T-helper 1 cell (primary cell): ENCODE measurements around the gene IGF2BP2.

Experiments
- DNase-seq, 5 donors: peaks; one replicate each; pipeline ENCODE4 v3.0.0-alpha.2; 2012 to 2020

Gene IGF2BP2

DNA sequence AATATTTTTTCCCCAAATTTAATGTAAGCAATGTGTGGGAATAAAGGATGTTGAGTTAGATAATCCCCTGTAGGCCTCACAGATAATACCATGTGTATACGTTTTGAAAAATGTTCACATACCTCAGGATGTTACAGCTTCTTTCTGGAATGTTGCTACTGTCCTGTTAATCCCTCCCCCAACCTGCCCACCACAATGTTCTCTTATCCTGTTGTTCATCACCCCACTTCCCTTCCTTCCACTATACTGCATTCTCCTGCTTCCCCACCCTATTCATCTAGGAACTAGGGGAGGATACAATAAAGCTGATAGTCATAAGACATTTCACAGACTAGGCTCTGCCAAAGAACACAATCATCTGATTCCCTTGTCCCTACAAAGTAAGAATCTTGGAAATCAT, 92.1 kb downstream of the IGF2BP2 start:
- DNase-seq, result no peak

DNA sequence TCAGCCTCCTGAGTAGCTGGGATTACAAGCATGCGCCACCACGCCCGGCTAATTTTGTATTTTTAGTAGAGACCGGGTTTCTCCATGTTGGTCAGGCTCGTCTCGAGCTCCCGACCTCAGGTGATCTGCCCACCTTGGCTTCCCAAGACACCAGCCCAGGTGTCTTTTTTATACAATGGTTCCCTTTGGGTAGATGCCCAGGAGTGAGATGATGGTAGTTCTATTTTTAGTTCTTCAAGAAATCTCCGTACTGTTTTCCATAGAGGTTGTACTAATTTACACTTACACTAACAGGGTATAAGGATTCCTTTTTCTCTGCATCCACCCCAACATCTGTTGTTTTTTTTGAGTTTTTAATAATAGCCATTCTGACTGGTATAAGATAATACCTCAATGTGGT, 94.3 kb downstream of the IGF2BP2 start:
- no peak for DNase-seq

GRCh38 chr3:185729337-185730055, 95.3 kb downstream of the IGF2BP2 start:
- peak in 1 of 5 donors; percentile 34 for DNase-seq

DNA sequence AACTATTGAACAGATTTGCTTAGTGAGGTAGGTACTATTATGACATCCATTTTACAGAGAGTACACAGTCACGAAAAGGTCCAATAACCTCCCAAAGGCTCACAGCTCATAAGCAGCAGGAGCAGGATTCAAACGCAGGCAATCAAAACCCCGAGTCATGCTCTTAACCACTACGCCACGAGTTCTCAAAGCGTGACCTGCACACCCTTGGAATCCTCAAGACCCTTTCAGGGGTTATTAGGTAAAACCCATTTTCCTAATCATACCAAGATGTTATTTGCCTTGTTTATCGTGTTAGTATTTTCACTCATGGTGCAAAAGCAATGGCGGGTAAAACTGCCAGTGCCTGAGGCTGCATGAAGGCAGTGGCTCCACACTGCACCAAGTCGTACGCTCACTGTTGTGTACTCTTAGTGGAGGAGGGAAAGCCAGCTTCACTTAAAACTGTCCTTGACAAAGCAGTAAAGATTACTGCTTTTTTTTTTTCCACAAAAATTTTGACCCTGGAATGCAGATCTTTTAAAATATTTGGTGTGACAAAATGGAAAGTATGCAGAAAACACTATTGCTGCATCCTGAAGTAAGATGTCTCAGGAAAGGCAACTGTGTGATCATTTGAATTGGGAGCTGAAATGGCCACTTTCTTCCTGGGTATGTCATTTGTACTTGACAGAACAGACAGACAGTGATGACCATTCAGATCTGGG, 96.1 kb downstream of the IGF2BP2 start:
- DNase-seq, result no peak

GRCh38 chr3:185727873-185728272, 97.0 kb downstream of the IGF2BP2 start:
- no peak for DNase-seq

DNA sequence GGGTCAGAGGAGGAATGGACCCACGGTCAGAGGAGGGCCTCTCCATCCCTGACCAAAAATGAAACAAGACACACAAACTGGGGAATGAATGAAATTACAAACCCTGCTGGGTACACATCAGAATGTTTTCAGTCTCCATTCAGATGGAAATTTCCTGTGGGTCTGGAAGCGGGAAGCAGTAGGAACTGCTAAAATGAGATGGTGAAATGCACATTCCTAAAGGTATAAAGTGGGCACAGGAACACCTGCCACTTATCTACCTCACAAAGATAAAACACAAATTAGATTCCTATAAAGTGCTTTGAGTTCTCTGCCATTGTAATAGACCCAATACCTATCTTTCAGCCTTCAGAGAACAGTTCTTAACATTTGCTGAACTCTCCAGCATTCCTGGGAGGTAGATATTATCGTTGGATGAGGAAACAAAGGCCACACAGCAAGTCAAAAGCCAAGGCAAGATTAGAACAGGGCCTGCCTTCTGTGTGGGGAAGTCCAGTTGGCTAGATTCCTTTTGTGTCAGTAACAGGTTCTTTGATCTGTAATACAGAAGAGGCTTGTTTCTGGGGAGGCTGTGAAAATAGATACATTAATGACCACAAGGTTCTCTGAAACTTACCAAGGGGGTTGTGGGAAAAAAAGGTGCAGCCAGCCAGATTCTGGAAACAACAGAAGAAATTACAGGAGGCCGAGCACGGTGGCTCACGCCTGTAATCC, 98.4 kb downstream of the IGF2BP2 start:
- DNase-seq, result no peak

- no peak for DNase-seq
Measured at GRCh38 chr3:185724761-185725160, 100.1 kb downstream of the IGF2BP2 start.

DNA sequence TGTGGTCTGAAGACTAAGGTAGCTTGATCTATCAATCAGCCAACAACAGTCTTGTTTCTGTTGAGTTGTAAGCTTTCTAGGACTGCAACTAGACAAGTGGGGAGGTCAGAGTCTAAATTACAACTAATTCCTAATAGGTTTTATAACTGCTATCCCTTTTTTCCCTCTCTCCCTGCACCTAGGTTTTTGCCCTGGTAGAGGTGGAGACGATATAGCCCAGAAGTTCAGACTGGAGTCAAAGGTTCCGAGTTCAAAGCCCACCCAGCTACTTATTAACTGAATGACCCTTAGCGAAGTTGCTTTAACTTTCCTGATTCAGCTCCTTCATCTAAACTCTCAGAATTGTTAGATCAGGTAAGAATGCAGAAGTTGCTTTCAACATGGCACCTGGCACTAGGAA, 100.6 kb downstream of the IGF2BP2 start:
- no peak for DNase-seq

- no peak for DNase-seq
Measured at GRCh38 chr3:185722881-185723280, 102.0 kb downstream of the IGF2BP2 start.

GRCh38 chr3:185721970-185722369, 102.9 kb downstream of the IGF2BP2 start:
- DNase-seq, result no peak

- no peak for DNase-seq
Measured at GRCh38 chr3:185720326-185720725, 104.5 kb downstream of the IGF2BP2 start.

DNA sequence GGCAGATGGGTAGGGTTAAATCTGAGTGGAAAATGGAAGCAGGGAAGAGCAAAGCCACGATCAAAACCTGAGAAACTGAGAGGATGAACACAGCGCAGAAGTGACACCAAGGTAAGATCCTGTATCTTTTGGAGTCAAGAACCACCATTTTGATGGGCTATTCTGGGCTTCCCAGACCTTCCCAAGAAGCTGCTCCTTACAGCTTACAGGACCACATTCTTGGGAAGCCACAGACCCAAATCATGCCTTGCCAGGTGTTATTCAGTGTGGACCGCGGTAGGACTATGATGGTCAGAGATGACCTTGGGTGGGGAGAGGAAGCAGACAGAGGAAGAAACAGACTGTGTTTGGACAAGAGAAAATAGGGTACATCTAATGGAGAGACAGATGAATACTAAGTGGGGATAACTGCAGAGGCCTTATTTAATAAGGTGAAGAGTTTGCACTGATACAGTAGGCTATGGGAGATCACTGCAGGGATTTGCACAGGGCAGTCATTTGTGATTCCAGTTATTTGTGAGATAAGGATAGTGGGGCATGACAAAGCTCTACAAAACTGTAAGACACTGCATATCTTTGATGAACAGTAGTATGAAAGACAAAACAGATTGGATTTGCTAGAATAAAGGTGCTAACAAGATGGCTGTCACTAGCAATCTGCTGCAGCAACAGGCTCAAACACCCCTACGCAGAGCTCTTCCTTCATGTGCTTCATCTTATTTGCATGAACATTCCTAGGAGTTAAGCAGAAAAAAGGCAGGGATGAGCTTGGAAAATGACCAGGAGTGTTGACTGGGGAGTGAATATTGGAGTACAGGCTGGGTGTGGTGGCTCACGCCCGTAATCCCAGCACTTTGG, 105.9 kb downstream of the IGF2BP2 start:
- no peak for DNase-seq

DNA sequence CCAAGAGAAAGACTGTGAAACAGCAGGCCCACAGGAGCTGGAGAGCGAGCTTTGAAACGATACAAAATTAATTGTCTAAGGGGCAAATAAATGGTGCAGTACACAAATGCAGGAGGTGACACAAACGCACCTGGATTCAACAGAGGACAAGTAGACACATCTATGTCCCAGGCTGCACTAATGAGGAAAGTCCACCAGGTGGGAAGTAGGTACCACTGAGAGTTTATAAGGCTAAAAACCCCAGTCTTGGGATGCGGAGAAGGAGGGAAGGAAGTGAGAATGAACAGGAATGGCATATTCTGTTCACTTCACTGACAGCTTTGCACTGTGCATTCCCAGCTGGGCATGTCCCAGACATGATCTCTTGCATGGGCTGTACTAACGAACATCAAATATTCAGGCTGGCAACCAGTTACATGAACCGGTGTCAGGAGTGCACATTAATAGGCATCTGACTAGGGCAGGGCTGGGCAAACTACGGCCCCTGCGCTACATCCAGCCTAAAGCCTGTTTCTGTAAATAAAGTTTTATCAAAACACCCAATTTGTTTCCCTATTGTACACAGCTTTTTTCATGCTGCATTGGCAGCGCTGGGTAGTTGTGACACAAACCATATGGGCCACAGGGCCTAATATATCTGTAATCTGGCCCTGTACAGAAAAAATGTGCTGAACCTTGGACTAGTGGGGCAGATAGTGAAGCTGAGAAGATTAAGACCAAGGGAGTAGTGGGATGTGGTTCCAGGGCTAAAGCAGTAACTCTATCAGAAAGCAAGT, 107.0 kb downstream of the IGF2BP2 start:
- no peak for DNase-seq

- DNase-seq, result no peak
Measured at GRCh38 chr3:185717121-185717520, 107.7 kb downstream of the IGF2BP2 start.

GRCh38 chr3:185716436-185717108, 108.3 kb downstream of the IGF2BP2 start:
- no peak for DNase-seq

DNA sequence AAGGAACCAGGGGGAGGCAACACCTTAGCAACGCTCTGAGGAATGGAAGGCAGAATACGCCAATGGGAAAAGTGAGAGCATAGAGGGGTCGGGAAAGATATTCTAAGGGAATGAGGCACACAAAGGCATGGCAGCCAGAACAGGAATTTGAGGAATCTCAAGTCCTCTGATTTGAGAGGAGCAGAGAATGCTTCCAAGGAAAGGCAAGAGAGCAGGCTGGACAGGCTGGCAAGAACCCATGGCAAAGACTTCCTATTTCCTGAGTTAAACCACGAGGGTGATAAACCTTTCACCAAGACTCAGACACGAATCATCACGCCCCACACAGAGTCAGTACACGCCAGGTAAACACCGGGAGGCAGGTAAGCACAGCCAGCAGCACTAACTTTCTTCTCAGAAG, 109.8 kb downstream of the IGF2BP2 start:
- DNase-seq, result no peak

- no peak for DNase-seq
Measured at GRCh38 chr3:185714085-185714484, 110.8 kb downstream of the IGF2BP2 start.

- no peak for DNase-seq
Measured at GRCh38 chr3:185713015-185713414, 111.8 kb downstream of the IGF2BP2 start.

GRCh38 chr3:185712337-185712736, 112.5 kb downstream of the IGF2BP2 start:
- DNase-seq, result no peak

DNA sequence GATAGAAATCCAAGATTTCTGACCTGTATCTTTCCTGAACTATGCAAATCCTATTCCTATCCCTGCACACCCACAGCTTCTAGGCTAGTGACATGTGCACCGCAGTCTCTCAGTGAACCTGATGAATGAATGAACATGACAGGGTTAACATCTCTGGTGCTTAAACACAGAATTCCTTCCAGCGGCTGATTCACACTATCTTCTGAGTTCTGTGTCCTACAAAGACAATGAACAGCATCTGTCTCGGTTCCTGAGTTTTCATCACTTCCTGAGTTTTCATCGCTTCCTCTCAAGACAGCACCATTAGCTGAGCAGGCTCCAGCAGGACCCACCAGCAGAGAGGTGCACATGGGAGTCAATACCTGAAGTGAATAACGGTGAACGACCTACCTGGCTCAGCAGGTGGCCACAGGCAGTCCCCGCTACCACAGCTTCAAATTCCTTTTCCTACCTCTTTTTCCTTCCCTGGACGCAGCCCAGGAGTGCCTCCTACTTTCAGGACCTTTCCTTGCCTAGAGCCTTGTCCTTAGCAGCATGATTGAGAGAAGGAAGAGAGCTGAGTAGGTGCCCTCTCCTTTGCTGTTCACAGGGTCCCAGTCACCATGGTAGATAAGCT, 113.5 kb downstream of the IGF2BP2 start:
- no peak for DNase-seq
